ENCODE data around the gene ETDA.
"Not testable (repeated sequence)": the region's sequence is repeated elsewhere in the genome, so short reads cannot be mapped to it uniquely, and the experiment has no call there.

The ETDA gene

DNA sequence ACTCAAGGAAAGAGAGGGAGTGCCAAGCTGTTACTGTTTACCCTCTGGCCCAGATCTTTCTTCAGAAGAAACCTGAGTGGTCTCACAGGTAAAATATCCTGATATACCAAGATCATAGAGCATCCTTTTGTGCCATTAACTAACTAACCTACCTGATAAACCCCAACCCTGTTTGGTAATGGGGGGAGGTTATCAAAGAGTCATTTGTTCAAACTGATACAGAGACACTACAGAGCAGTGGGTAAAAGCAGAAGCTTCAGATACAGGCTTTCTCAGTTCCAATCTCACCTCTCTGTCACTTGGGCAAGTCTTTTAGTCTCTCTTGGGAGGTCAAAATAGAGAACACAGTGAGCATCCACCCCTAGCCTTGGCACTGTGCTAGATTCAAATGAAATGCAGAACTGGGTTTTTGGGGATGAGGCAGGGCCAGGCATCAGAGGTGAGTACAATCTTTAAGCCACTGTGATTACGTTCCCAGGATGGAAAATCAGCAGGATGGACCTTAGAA lies at the start of gene ETDA:
Gene ETDA, plus strand, starts transcription at position 51 of the 508 bp plus-strand sequence. CDS start 1,216 bp downstream, outside the sequence.
- DNase-seq (ENCODE audit: low read depth) = not testable (repeated sequence)

DNA sequence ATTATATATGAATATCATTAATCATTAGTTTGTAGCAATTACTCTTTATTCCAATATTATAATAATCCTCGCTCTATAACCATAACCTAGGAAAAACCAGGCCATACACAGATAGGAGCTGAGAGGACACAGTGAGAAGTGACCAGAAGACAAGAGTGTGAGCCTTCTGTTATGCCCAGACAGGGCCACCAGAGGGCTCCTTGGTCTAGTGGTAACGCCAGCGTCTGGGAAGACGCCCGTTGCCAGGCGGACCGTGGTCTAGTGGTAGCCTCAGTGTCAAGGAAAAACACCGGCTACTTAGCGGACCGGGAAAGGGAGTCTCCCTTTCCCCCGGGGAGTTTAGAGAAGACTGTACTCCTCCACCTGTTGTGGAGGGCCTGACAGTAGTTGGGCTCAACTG lies 45.4 kb upstream of the ETDA start:
- DNase-seq (ENCODE audit: low read depth) = not testable (repeated sequence)

DNA sequence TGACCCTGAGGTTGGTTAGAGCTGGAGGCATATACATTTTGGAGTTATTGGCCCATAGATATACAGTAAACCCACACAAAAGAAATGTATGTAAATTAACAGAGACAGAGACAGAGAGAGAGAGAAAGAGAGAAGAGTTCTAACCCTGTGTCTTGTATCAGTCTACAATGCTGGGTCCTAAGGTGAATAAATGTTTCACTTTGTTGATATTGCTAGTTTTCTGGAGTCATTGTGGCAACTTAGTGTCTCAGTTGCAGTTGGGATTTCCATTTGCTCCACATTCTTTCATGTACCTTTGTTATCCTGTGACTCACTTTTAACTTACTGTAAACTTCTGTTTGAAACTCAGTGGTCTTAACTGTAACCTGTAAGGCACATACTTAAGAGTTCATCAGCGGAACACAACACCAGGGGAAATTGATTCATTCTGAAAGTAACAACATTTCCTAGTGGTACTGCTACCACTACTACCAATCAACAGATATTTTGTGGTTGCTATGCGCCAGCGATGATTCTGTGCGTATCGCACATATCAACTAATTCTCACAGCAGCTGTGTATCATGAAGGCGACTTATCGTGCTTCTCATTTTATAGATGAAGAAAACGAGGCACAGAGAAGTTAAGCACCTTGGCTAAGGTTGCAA lies 38.5 kb upstream of the ETDA start:
- no peak for DNase-seq (ENCODE audit: low read depth)

DNA sequence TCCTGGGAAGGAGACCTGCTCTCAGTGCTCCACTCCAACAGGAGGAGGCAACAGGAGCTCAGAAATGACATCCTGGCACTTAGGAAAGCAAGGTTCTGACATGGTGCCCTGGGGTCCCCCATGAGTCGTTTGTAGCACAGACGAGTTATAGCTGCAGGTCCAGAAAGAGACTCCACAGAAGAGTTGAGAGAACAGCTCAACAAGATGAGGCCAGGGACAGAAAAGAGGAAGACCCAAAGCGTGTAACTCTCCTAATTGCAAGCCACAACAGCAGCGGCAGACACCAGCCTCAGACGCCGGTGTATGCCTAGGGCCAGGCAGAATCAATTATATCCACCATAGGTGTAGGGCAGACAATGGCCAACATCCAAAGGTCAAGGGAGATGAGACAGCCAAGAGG lies 5.9 kb upstream of the ETDA start:
- not testable (repeated sequence) for DNase-seq (ENCODE audit: low read depth)

DNA sequence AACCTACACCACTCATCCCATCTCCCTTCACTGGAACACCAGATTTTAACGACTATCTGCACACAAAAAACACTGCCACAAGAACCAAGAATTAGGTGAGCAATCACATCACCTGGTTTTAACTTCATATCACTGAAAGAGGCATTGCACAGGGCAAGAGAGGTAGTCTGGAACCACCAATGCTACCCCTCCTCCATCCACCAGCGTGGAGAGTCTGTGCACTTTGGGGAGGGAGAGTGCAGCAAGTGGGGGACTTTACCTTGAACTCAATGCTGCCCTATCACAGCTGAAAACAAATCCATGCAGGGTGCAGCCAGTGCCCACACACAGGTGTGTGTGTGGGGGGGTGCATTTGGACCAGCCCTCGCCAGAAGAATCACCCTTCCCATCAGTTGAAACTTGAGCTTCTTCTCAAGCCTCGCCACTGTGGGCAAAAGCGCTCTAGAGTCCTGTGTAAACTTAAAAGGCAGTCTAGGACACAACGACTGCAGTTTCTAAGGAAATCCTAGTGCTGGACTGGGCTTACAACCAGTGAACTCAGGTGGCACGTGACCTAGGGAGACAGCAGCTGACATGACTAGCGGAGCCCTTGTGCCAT lies 4.3 kb downstream of the ETDA start:
- not testable (repeated sequence) for DNase-seq (ENCODE audit: low read depth)

DNA sequence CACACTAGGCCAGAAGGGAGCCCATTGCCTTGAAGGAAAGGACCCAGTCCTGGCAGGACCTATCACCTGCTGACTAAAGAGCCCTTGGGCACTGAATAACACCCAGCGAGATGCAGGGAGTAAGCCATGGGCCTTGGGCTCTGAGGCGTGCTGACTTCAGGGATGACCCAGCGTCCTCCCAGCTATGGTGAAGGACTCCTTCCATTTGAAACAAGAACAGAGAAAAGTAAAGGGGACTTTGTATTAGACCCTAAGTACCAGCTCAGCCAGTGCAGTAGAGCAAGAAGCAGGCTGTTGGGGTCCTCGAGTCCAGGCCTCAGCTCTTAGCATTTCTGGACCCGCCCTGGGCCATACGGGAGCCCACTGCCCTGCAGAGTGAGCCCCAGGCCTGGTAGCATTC lies 5.1 kb downstream of the ETDA start:
- DNase-seq (ENCODE audit: low read depth) = no peak

DNA sequence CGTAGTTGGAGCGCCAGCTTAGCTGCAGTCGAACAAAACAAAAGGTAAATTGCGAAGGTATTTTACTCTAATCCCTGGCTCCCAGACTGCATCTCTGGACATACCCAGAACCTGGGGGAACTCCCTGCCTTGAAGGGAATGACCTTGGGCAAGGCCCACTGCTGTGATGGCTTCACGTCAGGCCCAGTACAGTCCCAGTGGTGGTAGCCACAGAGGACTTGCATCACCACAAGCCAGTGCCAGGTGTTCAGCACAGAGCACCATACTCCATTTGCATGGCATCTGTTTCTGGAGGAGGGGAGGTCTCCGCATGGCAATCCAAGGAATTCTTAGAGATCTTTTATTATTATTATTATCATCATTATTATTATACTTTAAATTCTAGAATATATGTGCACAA lies 5.6 kb downstream of the ETDA start:
- DNase-seq (ENCODE audit: low read depth) = no peak

DNA sequence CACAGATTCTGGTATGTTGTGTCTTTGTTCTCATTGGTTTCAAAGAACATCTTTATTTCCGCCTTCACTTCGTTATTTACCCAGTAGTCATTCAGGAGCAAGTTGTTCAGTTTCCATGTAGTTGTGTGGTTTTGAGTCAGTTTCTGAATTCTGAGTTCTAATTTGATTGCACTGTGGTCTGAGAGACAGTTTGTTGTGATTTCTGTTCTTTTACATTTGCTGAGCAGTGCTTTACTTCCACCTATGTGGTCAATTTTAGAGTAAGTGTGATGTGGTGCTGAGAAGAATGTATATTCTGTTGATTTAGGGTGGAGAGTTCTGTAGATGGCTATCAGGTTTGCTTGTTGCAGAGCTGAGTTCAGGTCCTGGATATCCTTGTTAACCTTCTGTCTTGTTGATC lies 9.1 kb downstream of the ETDA start:
- DNase-seq (ENCODE audit: low read depth) = not testable (repeated sequence)

DNA sequence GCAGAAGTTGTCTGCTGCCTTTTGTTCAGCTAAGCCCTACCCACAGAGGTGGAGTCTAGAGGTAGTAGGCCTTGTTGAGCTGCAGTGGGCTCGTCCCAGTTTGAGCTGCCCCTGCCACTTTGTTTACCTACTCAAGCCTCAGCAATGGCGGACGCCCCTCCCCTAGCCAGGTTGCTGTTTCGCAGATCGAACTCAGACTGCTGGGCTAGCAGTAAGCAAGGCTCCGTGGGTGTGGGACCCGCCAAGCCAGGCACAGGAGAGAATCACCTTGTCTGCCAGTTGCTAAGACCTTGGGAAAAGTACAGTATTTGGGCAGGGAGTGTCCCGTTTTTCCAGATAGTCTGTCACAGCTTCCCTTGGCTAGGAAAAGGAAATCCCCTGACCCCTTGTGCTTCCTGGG lies 11.5 kb downstream of the ETDA start:
- DNase-seq (ENCODE audit: low read depth) = not testable (repeated sequence)

DNA sequence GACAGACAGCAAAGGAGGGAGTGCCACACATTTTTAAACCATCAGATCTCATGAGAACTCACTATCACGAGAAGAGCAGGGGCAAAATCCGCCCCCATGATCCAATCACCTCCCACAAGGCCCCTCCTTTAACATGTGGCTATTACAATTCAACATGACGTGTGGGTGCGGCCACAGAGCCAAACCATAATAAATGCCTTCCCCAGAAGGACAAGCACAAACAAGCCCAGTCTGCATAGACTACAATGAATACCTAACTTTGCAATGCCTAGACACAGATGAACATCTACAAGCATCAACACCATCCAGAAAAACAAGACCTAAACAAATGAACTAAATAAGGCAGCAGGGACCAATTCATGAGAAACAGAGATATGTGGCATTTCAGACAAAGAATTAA lies 12.3 kb downstream of the ETDA start:
- DNase-seq (ENCODE audit: low read depth) = no peak

DNA sequence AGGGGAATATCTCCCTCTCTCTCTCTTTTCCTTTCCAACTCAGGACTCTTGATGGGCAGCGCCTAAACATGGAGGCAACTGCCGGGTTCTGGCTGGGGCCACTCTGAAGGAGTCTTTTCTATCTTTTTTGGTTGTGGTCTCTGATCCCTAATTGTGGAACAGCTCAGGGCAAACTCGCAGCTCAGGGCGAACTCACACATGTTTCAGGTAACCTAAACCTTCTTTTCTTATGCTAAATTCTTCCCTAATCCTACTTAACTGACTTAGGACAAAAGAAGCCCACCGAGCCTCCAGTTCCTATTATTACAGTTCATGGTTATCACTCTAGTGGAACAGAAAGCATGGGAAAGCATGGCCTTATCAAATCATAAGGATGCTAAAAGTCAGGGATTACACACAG lies 21.3 kb downstream of the ETDA start:
- no peak for DNase-seq (ENCODE audit: low read depth)

DNA sequence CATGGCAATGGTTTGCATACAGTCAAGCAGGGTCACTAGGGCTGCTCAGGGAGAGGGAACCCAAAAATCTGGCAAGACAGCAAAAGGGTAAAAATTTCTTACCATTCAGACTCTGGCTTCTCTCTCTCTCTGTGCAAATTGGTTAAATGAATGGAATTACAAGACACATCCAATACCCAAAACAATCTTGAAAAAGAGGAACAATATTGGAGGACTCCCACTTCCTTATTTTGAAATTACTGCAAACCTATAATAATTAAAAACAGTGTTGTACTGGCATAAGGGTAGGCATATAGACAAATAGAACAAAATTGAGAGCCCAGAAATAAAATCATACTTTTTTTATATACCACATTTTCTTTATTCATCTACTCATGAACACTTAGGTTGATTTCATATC lies 24.1 kb downstream of the ETDA start:
- DNase-seq (ENCODE audit: low read depth) = no peak

DNA sequence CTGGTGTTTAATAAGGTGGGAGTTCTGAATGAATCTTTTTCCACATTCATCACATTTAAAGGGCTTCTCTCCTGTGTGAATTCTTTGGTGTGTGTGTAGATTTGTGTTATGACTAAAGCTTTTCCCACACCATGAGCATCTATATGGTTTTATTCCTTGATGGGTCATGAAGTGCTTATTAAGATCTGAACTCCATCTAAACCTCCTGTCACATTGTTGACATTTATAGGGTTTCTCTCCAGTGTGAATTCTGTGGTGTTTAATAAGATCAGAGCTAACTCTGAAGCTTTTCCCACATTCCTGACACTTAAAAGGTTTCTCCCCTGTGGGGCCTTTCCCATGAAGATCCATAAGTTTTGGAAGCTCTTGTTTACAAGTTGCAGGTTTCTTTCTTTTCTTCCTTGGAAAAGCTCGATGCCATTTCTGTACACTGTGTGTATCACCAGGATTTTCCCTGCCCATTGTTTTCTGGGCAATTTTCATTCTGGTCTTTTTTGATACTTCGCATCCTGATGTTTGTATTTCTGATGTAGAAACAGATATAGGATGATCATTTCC lies 35.5 kb downstream of the ETDA start:
- DNase-seq (ENCODE audit: low read depth) = no peak

DNA sequence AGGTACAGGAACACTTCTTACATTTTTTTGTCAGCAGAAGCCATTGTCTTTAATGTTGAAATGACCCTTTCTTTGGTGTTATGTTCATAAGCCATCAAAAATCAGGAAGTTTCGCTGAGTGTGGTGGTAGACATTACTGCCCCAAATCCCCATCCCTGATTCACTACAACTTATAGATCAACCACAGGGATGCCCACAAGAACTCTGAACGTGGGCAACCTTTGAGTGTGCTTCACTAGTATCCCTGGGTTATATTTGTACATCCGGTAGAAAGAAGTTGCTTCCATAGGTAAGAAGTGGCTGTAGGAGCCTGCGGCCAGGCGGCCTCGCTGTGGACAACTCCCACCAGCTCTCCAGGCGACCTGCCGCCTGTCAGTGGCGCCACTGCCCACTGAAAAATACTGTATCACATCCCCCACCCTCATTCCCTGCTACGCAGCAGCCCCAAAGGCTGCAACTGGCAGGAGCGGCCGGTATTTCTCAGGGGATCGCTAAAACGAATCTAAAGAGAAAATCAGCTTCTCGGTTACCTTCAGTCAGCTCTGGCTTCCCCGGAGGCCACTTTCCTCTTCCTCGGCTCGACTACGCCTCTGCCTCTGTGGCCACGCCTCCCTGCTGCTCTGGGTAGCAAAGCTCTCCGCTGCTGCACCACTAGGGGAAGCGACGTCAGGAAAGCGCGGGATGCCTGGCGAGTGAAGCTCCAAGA lies 43.5 kb downstream of the ETDA start:
- DNase-seq (ENCODE audit: low read depth) = peak; percentile 28

DNA sequence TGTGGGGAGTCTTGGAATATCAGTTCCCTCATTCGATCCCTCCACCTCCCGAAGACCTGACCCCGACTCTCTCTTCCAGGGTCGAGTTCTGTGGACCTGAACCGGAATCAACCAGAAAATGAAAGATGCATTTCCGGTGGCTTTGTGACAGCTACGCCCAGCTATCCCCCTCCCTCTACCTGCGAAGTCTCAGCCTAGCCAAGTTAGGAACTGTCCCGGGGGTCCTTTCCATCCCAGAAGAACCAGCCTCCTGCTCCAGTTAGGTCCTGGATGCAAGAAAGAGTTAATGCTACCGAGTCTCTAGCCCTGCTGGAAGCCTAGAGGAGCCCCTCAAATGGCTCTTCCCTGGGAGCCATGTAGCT lies 44.1 kb downstream of the ETDA start:
- DNase-seq (ENCODE audit: low read depth) = no peak

DNA sequence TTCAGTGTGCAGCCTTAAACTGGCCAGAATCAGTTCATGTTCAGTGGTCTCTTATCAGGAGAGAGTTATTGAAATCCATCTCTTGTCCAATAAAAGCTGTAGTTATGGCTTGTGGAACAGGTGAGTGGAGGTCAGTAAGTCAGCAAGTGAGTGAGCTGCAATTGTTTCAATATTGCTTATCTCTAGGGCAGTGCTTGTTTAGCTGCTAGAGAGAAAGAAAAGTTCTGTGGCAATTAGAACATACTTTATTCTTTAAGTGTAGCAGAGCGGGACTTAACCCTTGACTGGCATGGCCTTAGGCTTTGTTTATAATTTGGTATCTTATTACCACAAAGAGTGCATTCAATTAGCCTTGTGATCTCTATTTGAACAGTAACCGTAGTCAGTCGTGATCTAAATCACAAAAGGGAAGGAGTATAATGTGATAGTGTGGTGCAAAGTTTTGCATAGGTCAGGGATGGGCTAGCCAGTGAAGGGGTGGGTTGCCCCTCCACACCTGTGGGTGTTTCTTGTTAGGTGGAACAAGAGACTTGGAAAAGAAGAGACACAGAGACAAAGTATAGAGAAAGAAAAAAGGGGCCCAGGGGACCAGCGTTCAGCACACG lies 50.5 kb downstream of the ETDA start:
- DNase-seq (ENCODE audit: low read depth) = no peak

Data from activated T-helper 1 cell treated with Interleukin-2 at 50 U/mL for 16 hours (primary cell).